ENCODE results near the gene GCSAM.

Gene GCSAM

GRCh38 chr3:112097378-112097777 lies 35.7 kb downstream of the GCSAM start:
- Histone ChIP-seq H3K27me3 (peaks cover 73% of the 10 kb centered on the region), H3K27ac (no peak overlapping the region), H3K9me3 (no peaks in the 10 kb centered on the region), H3K4me1 (ENCODE audit: control insufficient read depth in 1 of 2, insufficient read depth in 1 of 2, low read depth in 1 of 2, low read length in 1 of 2) (no peaks in the 10 kb centered on the region), H3K4me3 (ENCODE audit: low read depth in 1 of 2, low read length in 1 of 2) (no peak overlapping the region), H3K36me3 (no peaks in the 10 kb centered on the region)
- no peak for TF ChIP-seq CTCF (IDR thresholded peaks at IDR 0.05)

GRCh38 chr3:112096176-112096575 lies 36.9 kb downstream of the GCSAM start:
- Histone ChIP-seq H3K4me3 (ENCODE audit: low read depth in 1 of 2, low read length in 1 of 2) (no peak overlapping the region), H3K27me3 (peaks cover 85% of the 10 kb centered on the region), H3K36me3 (no peaks in the 10 kb centered on the region), H3K27ac (no peak overlapping the region), H3K4me1 (ENCODE audit: control insufficient read depth in 1 of 2, insufficient read depth in 1 of 2, low read depth in 1 of 2, low read length in 1 of 2) (peaks cover 0 to 1% of the 10 kb centered on the region in 2 experiments), H3K9me3 (no peaks in the 10 kb centered on the region)
- no peak for TF ChIP-seq CTCF (IDR thresholded peaks at IDR 0.05)

GRCh38 chr3:112095731-112096130 lies 37.3 kb downstream of the GCSAM start:
- Histone ChIP-seq H3K27ac (no peak overlapping the region), H3K36me3 (no peaks in the 10 kb centered on the region)
- TF ChIP-seq CTCF (IDR thresholded peaks at IDR 0.05), result no peak

GRCh38 chr3:112093180-112093522 lies 39.9 kb downstream of the GCSAM start:
- H3K27ac ChIP-seq, result no peak overlapping the region
- peaks cover 97% of the 10 kb centered on the region for H3K27me3 ChIP-seq
- H3K4me1 ChIP-seq (ENCODE audit: control insufficient read depth in 1 of 2, insufficient read depth in 1 of 2, low read depth in 1 of 2, low read length in 1 of 2), result peaks cover 10 to 12% of the 10 kb centered on the region in 2 experiments
- H3K36me3 ChIP-seq, result no peaks in the 10 kb centered on the region
- no peak overlapping the region for H3K4me3 ChIP-seq (ENCODE audit: low read depth in 1 of 2, low read length in 1 of 2)
- no peaks in the 10 kb centered on the region for H3K9me3 ChIP-seq
- TF ChIP-seq CTCF (IDR thresholded peaks at IDR 0.05), result no peak

More at GRCh38 chr3:112095731-112096130, 37.3 kb downstream of the GCSAM start:
- peaks cover 3 to 6% of the 10 kb centered on the region in 2 experiments for H3K4me1 ChIP-seq (ENCODE audit: control insufficient read depth in 1 of 2, insufficient read depth in 1 of 2, low read depth in 1 of 2, low read length in 1 of 2)
- no peak overlapping the region for H3K4me3 ChIP-seq (ENCODE audit: low read depth in 1 of 2, low read length in 1 of 2)
- H3K27me3 ChIP-seq, result peaks cover 90% of the 10 kb centered on the region
- H3K9me3 ChIP-seq, result no peaks in the 10 kb centered on the region

- Histone ChIP-seq H3K36me3 (no peaks in the 10 kb centered on the region), H3K4me1 (ENCODE audit: control insufficient read depth in 1 of 2, insufficient read depth in 1 of 2, low read depth in 1 of 2, low read length in 1 of 2) (peaks cover 10 to 12% of the 10 kb centered on the region in 2 experiments), H3K27me3 (peaks cover 97% of the 10 kb centered on the region), H3K9me3 (no peaks in the 10 kb centered on the region), H3K27ac (no peak overlapping the region), H3K4me3 (ENCODE audit: low read depth in 1 of 2, low read length in 1 of 2) (no peak overlapping the region)
- no peak for TF ChIP-seq CTCF (IDR thresholded peaks at IDR 0.05)
Observed at GRCh38 chr3:112092496-112093179, 40.4 kb downstream of the GCSAM start.
